Progenitor cell of endocrine pancreas (in vitro differentiated cells): ENCODE measurements around the gene GALR2. TPM values are rescaled to one million over a fixed set of nuclear protein-coding genes. Genes with fewer than 3 reads are reported as not detected.

Source experiments
- DNase-seq: peaks from one replicate; pipeline ENCODE4 v3.0.0; 2021; ENCODE audit warnings: low spot score; ENCODE audit not compliant: unreplicated experiment
- H3K27ac Mint-ChIP-seq: 2 replicates; pipeline ENCODE4 v1.8.0; 2021; ENCODE audit warnings: mild to moderate bottlenecking, moderate library complexity, mixed read lengths
- H3K27me3 Mint-ChIP-seq: 2 replicates; pipeline ENCODE4 v1.8.0; 2021; ENCODE audit warnings: mixed read lengths
- H3K36me3 Mint-ChIP-seq: 2 replicates; pipeline ENCODE4 v1.8.0; 2022; ENCODE audit warnings: mixed read lengths; ENCODE audit not compliant: insufficient read depth
- H3K4me1 Mint-ChIP-seq: 2 replicates; pipeline ENCODE4 v1.8.0; 2021; ENCODE audit warnings: low read depth, mixed read lengths
- H3K4me3 Mint-ChIP-seq: 2 replicates; pipeline ENCODE4 v1.8.0; 2021; ENCODE audit warnings: low read depth, mild to moderate bottlenecking, moderate library complexity, mixed read lengths
- H3K9me3 Mint-ChIP-seq: 2 replicates; pipeline ENCODE4 v1.8.0; 2021; ENCODE audit warnings: low read depth, mixed read lengths
- total RNA-seq: library from RNA; stranded (reverse); gene quantifications from 2 replicates; pipeline ENCODE4 v1.2.1, GENCODE V29; 2021
- TF ChIP-seq, protein P1 (sequence below): fragments of 200-600 bp; sonication (generic); IDR thresholded peaks from one replicate; pipeline ENCODE4 v1.5.0; 2021; ENCODE audit warnings: antibody characterized with exemption, mild to moderate bottlenecking; ENCODE audit not compliant: unreplicated experiment

Gene GALR2
- total RNA-seq, 1 donor from 2014 or later: 1.0 TPM

DNA sequence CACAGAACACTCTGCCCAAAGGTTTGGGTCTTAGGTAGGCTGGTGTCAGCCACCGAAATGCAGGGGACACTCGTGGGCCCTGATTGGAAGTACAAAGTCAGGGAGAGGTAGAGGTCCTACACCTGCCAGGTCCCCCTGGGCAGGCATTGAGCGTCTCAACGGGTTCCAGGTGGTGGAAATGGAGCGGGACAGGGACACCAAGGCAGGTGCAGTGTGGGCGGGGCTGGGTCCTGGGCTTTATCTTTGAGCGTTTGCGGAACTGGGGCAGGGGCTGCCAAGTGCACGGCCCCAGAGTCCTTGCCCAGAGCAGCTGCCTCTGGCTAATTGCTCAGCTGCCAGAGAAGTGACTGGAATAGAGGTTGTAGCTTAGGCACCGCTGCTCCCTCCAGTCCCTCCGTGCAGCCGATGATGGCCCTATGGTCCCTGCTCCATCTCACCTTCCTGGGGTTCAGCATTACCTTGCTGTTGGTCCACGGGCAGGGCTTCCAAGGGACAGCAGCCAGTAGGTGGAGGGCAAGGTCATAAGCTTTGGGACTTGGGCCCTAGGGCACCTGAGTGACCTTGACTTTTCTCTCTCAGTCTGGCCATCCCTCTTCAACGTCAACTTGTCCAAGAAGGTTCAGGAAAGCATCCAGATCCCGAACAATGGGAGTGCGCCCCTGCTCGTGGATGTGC is 4.4 kb downstream of the GALR2 start, which contains the start of gene ZACN:
TSS of gene ZACN (plus strand) at position 323 of the 675 bp plus-strand sequence. CDS start at position 406, 83 bp downstream.
- H3K4me3 Mint-ChIP-seq: no peak within 1 kb of the TSS
- H3K9me3 Mint-ChIP-seq: no peaks in the 10 kb centered on the region
- peaks cover 26% of the 10 kb centered on the region for H3K4me1 Mint-ChIP-seq
- H3K27me3 Mint-ChIP-seq: peaks cover 50% of the 10 kb centered on the region
- no peak for DNase-seq
- H3K27ac Mint-ChIP-seq: no peak within 1 kb of the TSS
- peaks cover 1% of the 10 kb centered on the region for H3K36me3 Mint-ChIP-seq
- TF ChIP-seq, protein P1, sequence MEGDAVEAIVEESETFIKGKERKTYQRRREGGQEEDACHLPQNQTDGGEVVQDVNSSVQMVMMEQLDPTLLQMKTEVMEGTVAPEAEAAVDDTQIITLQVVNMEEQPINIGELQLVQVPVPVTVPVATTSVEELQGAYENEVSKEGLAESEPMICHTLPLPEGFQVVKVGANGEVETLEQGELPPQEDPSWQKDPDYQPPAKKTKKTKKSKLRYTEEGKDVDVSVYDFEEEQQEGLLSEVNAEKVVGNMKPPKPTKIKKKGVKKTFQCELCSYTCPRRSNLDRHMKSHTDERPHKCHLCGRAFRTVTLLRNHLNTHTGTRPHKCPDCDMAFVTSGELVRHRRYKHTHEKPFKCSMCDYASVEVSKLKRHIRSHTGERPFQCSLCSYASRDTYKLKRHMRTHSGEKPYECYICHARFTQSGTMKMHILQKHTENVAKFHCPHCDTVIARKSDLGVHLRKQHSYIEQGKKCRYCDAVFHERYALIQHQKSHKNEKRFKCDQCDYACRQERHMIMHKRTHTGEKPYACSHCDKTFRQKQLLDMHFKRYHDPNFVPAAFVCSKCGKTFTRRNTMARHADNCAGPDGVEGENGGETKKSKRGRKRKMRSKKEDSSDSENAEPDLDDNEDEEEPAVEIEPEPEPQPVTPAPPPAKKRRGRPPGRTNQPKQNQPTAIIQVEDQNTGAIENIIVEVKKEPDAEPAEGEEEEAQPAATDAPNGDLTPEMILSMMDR: no peak

DNA sequence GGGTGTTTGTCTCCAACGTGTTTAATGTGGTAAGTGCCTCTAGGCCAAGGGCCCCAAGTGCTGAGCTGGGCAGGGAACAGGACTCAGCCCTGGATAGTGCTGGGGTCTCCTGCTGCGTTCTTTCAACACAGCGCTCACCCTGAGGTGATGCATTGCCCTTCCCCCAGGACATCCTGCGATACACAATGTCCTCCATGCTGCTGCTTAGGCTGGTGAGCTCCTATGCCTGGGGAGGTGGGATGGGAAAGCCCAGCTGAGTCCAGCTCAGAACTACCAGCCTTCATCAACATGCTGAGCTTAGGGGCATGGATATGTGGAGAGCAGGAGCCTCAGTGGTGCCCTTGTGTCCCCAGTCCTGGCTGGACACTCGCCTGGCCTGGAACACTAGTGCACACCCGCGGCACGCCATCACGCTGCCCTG is 5.0 kb downstream of the GALR2 start:
- Mint-ChIP-seq H3K9me3 (no peaks in the 10 kb centered on the region), H3K27me3 (peaks cover 47% of the 10 kb centered on the region), H3K36me3 (peaks cover 6% of the 10 kb centered on the region), H3K4me3 (no peak overlapping the region), H3K4me1 (peaks cover 30% of the 10 kb centered on the region), H3K27ac (no peak overlapping the region)
- TF ChIP-seq, protein P1: no peak
- DNase-seq: no peak

DNA sequence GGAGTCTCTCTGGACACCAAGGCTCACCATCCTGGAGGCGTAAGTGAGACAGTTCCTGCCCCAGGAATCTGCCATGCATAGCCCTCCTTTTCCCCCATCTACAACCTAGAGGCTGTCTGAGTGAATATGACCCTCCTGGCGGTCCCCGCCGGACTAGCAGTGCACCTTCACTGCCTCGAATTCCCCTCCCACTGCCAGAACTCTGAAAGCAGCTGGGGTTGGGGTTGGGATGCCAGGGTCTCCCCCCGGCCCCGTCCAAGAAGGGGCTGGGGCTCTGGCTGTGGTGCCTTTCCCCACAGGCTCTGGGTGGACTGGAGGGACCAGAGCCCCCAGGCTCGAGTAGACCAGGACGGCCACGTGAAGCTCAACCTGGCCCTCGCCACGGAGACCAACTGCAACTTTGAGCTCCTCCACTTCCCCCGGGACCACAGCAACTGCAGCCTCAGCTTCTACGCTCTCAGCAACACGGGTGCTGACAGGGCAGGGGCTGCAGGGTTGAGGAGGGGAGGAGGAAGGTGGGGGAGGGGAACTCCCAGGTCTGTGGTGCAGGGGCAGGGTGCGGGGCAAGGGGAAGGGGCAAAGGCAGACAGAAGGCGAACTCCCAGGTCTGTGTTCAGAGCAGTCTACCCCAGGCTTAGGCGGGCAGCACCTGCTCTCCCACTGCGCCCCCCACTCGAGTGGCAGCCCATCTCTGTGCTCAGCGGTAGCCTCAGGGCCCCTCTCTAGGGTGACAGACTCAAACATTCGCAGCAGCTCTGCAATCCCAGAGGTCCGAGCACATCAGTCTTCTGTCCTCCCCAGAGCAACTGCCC is 5.6 kb downstream of the GALR2 start:
- DNase-seq: no peak
- Mint-ChIP-seq H3K9me3 (no peaks in the 10 kb centered on the region), H3K36me3 (peaks cover 7% of the 10 kb centered on the region), H3K4me3 (no peak overlapping the region), H3K4me1 (peaks cover 32% of the 10 kb centered on the region), H3K27me3 (peaks cover 41% of the 10 kb centered on the region), H3K27ac (no peak overlapping the region)
- TF ChIP-seq, protein P1: peak; percentile 44

DNA sequence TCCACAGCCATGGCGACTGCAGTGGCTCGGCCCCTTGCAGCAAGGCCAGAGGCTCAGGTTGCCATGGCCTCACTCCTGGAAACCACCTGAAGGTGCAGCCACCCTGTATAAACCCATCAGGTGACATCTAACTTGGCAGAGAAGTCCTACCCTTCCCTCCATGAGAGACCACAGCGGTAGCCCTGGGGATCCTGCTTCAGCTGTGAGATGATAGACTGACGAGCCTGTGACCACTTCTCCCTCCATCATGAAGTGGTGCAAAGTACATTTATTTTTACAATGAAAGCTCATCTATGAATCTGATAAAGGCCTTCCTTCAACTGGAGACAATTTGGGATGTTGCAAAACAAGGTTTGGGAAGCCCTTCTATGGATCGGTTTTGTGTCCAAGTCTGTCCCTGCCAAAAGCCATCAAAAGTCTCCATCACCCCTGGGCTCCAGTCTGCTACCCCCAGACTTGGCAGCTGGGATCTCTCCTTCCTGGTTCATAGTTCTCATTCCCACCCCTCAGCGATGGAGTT is 6.2 kb downstream of the GALR2 start:
- TF ChIP-seq, protein P1: no peak
- Mint-ChIP-seq H3K27me3 (peaks cover 35% of the 10 kb centered on the region), H3K4me1 (peaks cover 35% of the 10 kb centered on the region), H3K4me3 (no peak overlapping the region), H3K27ac (no peak overlapping the region), H3K36me3 (peaks cover 9% of the 10 kb centered on the region), H3K9me3 (no peaks in the 10 kb centered on the region)
- DNase-seq: no peak

DNA sequence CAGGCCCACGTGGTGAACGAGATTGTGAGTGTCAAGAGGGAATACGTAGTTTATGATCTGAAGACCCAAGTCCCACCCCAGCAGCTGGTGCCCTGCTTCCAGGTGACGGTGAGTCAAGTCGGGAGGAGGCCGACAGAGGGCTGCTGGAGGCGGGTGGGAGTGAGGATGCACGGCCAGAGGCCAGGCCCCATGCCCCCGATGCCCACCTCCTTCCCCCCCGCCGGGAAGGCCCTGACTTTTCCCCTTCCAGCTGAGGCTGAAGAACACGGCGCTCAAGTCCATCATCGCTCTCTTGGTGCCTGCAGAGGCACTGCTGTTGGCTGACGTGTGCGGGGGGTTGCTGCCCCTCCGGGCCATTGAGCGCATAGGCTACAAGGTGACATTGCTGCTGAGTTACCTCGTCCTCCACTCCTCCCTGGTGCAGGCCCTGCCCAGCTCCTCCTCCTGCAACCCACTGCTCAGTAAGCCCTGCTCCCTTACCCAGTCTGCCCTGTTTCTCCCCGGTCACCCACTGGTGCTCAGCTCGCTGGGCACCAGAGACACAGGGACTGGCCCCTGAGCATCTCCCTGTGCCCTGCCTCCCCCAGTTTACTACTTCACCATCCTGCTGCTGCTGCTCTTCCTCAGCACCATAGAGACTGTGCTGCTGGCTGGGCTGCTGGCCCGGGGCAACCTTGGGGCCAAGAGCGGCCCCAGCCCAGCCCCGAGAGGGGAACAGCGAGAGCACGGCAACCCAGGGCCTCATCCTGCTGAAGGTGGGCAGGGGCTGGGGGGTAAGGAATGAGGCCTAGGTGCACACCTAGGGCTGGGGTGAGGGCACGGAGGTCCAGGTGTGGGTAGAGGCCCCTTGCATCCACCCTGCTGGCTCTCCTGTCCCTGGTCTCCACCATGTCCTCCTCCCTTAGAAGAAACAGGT is 7.0 kb downstream of the GALR2 start:
- Mint-ChIP-seq H3K27ac (no peak overlapping the region), H3K4me1 (peaks cover 35% of the 10 kb centered on the region), H3K36me3 (peaks cover 9% of the 10 kb centered on the region), H3K9me3 (no peaks in the 10 kb centered on the region), H3K4me3 (no peak overlapping the region), H3K27me3 (peaks cover 27% of the 10 kb centered on the region)
- TF ChIP-seq, protein P1: no peak
- DNase-seq: no peak
